H9 (cell line): ENCODE measurements around the gene GCNT1. TPM values are rescaled to one million over a fixed set of nuclear protein-coding genes. Genes with fewer than 3 reads are reported as not detected.

Source experiments
- DNase-seq: peaks from one replicate; pipeline ENCODE4 v3.0.0-alpha.2; 2017
- H2AFZ ChIP-seq: one replicate; pipeline ENCODE4 v1.6.1; 2013; ENCODE audit warnings: mild to moderate bottlenecking, low read length, control low read depth, moderate library complexity
- H2AK5ac ChIP-seq: 2 replicates; pipeline ENCODE4 v1.6.1; 2013; ENCODE audit warnings: low read length, control low read depth, mixed read lengths; ENCODE audit not compliant: insufficient read length
- H2BK120ac ChIP-seq: one replicate; pipeline ENCODE4 v1.6.1; 2013; ENCODE audit warnings: low read depth, mild to moderate bottlenecking, low read length, control low read depth, inconsistent platforms; ENCODE audit not compliant: poor library complexity, severe bottlenecking
- H2BK12ac ChIP-seq: 2 replicates; pipeline ENCODE4 v1.6.1; 2013; ENCODE audit warnings: low read length, control low read depth, mixed read lengths, low read depth; ENCODE audit not compliant: insufficient read length
- H2BK15ac ChIP-seq: 2 replicates; pipeline ENCODE4 v1.6.1; 2013; ENCODE audit warnings: low read depth, low read length, control low read depth
- H2BK20ac ChIP-seq: one replicate; pipeline ENCODE4 v1.6.1; 2013; ENCODE audit warnings: low read depth, mild to moderate bottlenecking, low read length, control low read depth, inconsistent platforms; ENCODE audit not compliant: poor library complexity, severe bottlenecking
- H2BK5ac ChIP-seq: 2 replicates; pipeline ENCODE4 v1.6.1; 2013; ENCODE audit warnings: low read length, control low read depth, mixed read lengths; ENCODE audit not compliant: insufficient read length
- H3K14ac ChIP-seq: 2 replicates; pipeline ENCODE4 v1.6.1; 2013; ENCODE audit warnings: low read length, control low read depth; ENCODE audit not compliant: insufficient read depth
- H3K18ac ChIP-seq: 2 replicates; pipeline ENCODE4 v1.6.1; 2013; ENCODE audit warnings: low read depth, mild to moderate bottlenecking, mixed read lengths, low read length, control low read depth; ENCODE audit not compliant: insufficient read length
- H3K23ac ChIP-seq: 2 replicates; pipeline ENCODE4 v1.6.1; 2013; ENCODE audit warnings: low read length, control low read depth, mixed read lengths, low read depth; ENCODE audit not compliant: insufficient read length
- H3K23me2 ChIP-seq: 2 replicates; pipeline ENCODE4 v1.6.1; 2013; ENCODE audit warnings: low read depth, mild to moderate bottlenecking, mixed read lengths, low read length, control low read depth; ENCODE audit not compliant: insufficient read length, poor library complexity, severe bottlenecking
- H3K27ac ChIP-seq: 2 replicates; pipeline ENCODE4 v1.5.1; 2013; ENCODE audit warnings: low read length, control low read depth, mixed read lengths, low read depth; ENCODE audit not compliant: insufficient read length
- H3K27me3 ChIP-seq: 2 replicates; pipeline ENCODE4 v1.6.1; 2013; ENCODE audit warnings: low read length, control low read depth, inconsistent platforms; ENCODE audit not compliant: insufficient read depth
- H3K4ac ChIP-seq: 2 replicates; pipeline ENCODE4 v1.6.1; 2013; ENCODE audit warnings: low read depth, mild to moderate bottlenecking, control low read depth, inconsistent platforms, low read length, moderate library complexity
- H3K4me1 ChIP-seq: 2 replicates; pipeline ENCODE4 v1.6.1; 2013; ENCODE audit warnings: low read length, control low read depth, inconsistent platforms; ENCODE audit not compliant: insufficient read depth
- H3K4me2 ChIP-seq: 2 replicates; pipeline ENCODE4 v1.6.1; 2013; ENCODE audit warnings: low read length, control low read depth, mixed read lengths; ENCODE audit not compliant: insufficient read length, insufficient read depth
- H3K56ac ChIP-seq: 2 replicates; pipeline ENCODE4 v1.6.1; 2013; ENCODE audit warnings: low read depth, mild to moderate bottlenecking, mixed read lengths, low read length, control low read depth; ENCODE audit not compliant: insufficient read length
- H3K79me1 ChIP-seq: 2 replicates; pipeline ENCODE4 v1.6.1; 2013; ENCODE audit warnings: low read depth, mild to moderate bottlenecking, moderate library complexity, low read length, control low read depth, inconsistent platforms; ENCODE audit not compliant: insufficient read depth, poor library complexity, severe bottlenecking
- H3K79me2 ChIP-seq: 2 replicates; pipeline ENCODE4 v1.6.1; 2013; ENCODE audit warnings: low read length, control low read depth, inconsistent platforms; ENCODE audit not compliant: insufficient read depth
- H3K9ac ChIP-seq: 2 replicates; pipeline ENCODE4 v1.6.1; 2013; ENCODE audit warnings: low read length, control low read depth, mixed read lengths; ENCODE audit not compliant: insufficient read length; ENCODE audit errors: extremely low read depth
- H3K9me3 ChIP-seq: one replicate; pipeline ENCODE4 v1.6.1; 2013; ENCODE audit warnings: low read depth, low read length, inconsistent platforms; ENCODE audit not compliant: control insufficient read depth
- H3T11ph ChIP-seq: one replicate; pipeline ENCODE4 v1.6.1; 2013; ENCODE audit warnings: mild to moderate bottlenecking, low read length, control low read depth, inconsistent platforms
- H4K20me1 ChIP-seq: one replicate; pipeline ENCODE4 v1.6.1; 2013; ENCODE audit not compliant: control insufficient read depth, insufficient read length, insufficient read depth
- H4K5ac ChIP-seq: 2 replicates; pipeline ENCODE4 v1.6.1; 2013; ENCODE audit warnings: low read depth, mild to moderate bottlenecking, mixed read lengths, low read length, control low read depth; ENCODE audit not compliant: insufficient read length
- H4K8ac ChIP-seq: replicated peaks from 2 replicates; pipeline ENCODE4 v1.6.1; 2013; ENCODE audit warnings: low read length, control low read depth, mixed read lengths, low read depth; ENCODE audit not compliant: insufficient read length
- H4K91ac ChIP-seq: 2 replicates; pipeline ENCODE4 v1.6.1; 2013; ENCODE audit warnings: low read depth, mild to moderate bottlenecking, moderate library complexity, mixed read lengths, low read length, control low read depth; ENCODE audit not compliant: insufficient read length
- H3K27ac Mint-ChIP-seq, 3 experiments: 2 replicates in 2 of 3; 3 replicates in 1 of 3; pipeline ENCODE4 v1.8.0; 2020 to 2021; ENCODE audit warnings: mixed read lengths in 3 of 3, mild to moderate bottlenecking in 1 of 3, moderate library complexity in 1 of 3
- H3K27me3 Mint-ChIP-seq: 2 replicates; pipeline ENCODE4 v1.8.0; 2021; ENCODE audit warnings: low read depth, mild to moderate bottlenecking, moderate library complexity, mixed read lengths
- H3K36me3 Mint-ChIP-seq, 3 experiments: 2 replicates in 2 of 3; 3 replicates in 1 of 3; pipeline ENCODE4 v1.8.0; 2020 to 2021; ENCODE audit warnings: low read depth in 3 of 3, mixed read lengths in 3 of 3; ENCODE audit not compliant: insufficient read depth in 1 of 3
- H3K4me1 Mint-ChIP-seq, 2 experiments: 2 replicates each; pipeline ENCODE4 v1.8.0; 2020; ENCODE audit warnings: mixed read lengths in 2 of 2
- H3K4me3 Mint-ChIP-seq, 2 experiments: 2 replicates in 1 of 2; 3 replicates in 1 of 2; pipeline ENCODE4 v1.8.0; 2020 to 2021; ENCODE audit warnings: mild to moderate bottlenecking in 2 of 2, mixed read lengths in 2 of 2, moderate library complexity in 1 of 2
- H3K9me3 Mint-ChIP-seq, 2 experiments: 2 replicates in 1 of 2; 3 replicates in 1 of 2; pipeline ENCODE4 v1.8.0; 2020; ENCODE audit warnings: mild to moderate bottlenecking in 2 of 2, mixed read lengths in 2 of 2, moderate library complexity in 1 of 2
- WGBS: extraction: QIAGEN DNeasy Blood & Tissue Kit; methylation state at CpG from one replicate; pipeline ENCODE4 v1.1.7; 2013; ENCODE audit warnings: missing lambda C conversion rate, low lambda C conversion rate, mixed read lengths; ENCODE audit not compliant: insufficient read length; ENCODE audit errors: extremely low coverage; 5-methylcytosine and 5-hydroxymethylcytosine counted together
- total RNA-seq: library from RNA; stranded (reverse); gene quantifications from 2 replicates; pipeline ENCODE4 v1.2.1, GENCODE V29; 2021
- TF ChIP-seq, protein P1 (sequence below): fragments of 200-600 bp; sonication (generic); conservative IDR thresholded peaks from 3 replicates; pipeline ENCODE4 v1.8.0; 2021; ENCODE audit warnings: antibody characterized with exemption, mild to moderate bottlenecking

GCNT1 gene
- total RNA-seq, 1 experiment from 2014 or later = 35.6 TPM

GRCh38 chr9:76529653-76530052 lies 70.7 kb downstream of the GCNT1 start:
- Histone ChIP-seq H4K91ac (no peak overlapping the region), H3K23ac (no peak overlapping the region), H3K9ac (no peak overlapping the region), H2BK120ac (no peak overlapping the region), H2BK12ac (no peak overlapping the region), H3T11ph (no peak overlapping the region), H2AFZ (no peak overlapping the region), H3K18ac (no peak overlapping the region), H4K8ac (no peak overlapping the region), H2BK15ac (no peak overlapping the region), H3K4me1 (no peaks in the 10 kb centered on the region), H3K56ac (no peak overlapping the region), H3K23me2 (no peaks in the 10 kb centered on the region), H3K4me2 (no peak overlapping the region), H2AK5ac (no peak overlapping the region), H3K14ac (no peak overlapping the region), H4K20me1 (no peaks in the 10 kb centered on the region), H2BK5ac (no peak overlapping the region), H3K79me2 (no peaks in the 10 kb centered on the region; the same call in 1 of the 2 replicates), H2BK20ac (no peak overlapping the region), H3K27me3 (no peaks in the 10 kb centered on the region), H3K4ac (no peak overlapping the region), H3K9me3 (no peaks in the 10 kb centered on the region), H3K27ac (no peak overlapping the region), H4K5ac (no peak overlapping the region), H3K79me1 (no peaks in the 10 kb centered on the region)
- no peaks in the 10 kb centered on the region; a peak in 2 of 5 replicates for H3K9me3 Mint-ChIP-seq
- DNase-seq = no peak
- WGBS = no CpG with 5 or more reads among the region's 5 CpGs
- H3K4me1 Mint-ChIP-seq = peaks cover 10 to 12% of the 10 kb centered on the region in 2 experiments
- TF ChIP-seq, protein P1, sequence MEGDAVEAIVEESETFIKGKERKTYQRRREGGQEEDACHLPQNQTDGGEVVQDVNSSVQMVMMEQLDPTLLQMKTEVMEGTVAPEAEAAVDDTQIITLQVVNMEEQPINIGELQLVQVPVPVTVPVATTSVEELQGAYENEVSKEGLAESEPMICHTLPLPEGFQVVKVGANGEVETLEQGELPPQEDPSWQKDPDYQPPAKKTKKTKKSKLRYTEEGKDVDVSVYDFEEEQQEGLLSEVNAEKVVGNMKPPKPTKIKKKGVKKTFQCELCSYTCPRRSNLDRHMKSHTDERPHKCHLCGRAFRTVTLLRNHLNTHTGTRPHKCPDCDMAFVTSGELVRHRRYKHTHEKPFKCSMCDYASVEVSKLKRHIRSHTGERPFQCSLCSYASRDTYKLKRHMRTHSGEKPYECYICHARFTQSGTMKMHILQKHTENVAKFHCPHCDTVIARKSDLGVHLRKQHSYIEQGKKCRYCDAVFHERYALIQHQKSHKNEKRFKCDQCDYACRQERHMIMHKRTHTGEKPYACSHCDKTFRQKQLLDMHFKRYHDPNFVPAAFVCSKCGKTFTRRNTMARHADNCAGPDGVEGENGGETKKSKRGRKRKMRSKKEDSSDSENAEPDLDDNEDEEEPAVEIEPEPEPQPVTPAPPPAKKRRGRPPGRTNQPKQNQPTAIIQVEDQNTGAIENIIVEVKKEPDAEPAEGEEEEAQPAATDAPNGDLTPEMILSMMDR = no peak
- no peaks in the 10 kb centered on the region; a peak in 1 of 7 replicates for H3K36me3 Mint-ChIP-seq
- no peaks in the 10 kb centered on the region for H3K27me3 Mint-ChIP-seq
- H3K4me3 Mint-ChIP-seq = no peak overlapping the region
- H3K27ac Mint-ChIP-seq = no peak overlapping the region
